Measurements from ENCODE around the gene ZBTB20. TPM values are rescaled to one million over a fixed set of nuclear protein-coding genes. Genes with fewer than 3 reads are reported as not detected.

Gene ZBTB20
- total and polyA plus RNA-seq, 2 of the 4 experiments (the other 2 are of a cell fraction): 0.75 to 14.7 TPM

DNA sequence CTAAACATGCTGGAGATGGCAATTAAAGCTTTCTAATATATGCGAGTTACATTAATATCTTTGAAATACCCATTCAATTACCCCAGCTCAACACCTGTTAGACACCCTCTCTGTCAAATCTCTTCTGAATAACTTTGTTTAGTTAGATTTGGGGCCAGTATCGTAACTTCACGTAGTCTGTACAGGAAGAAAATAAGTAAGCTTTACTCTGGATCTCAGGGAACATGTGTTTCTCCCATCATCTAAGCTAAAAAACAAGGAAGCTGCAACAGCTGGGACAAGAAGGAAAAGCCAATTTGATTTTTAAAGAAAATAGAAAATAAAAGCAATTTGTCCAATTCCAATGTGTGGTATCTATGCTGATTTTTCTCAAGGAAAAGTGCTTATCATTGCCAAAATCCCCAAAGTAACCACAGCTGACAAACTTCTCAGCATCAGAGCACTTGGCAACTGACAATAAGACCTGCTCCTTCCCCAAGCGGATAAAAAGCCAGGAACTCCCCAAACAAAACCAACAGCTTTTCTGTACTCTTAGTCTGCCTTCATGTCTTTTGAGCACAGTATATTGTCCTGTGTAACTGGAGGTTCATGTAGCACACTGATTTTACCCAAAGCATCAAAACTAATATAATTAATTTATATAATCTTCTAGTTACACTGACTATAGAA, 279.1 kb downstream of the ZBTB20 start:
- Histone ChIP-seq H4K8ac (ENCODE audit: low read depth in 2 of 2, low read length in 2 of 2) (no peak overlapping the region), H2BK120ac (ENCODE audit: low read depth, low read length) (no peak overlapping the region), H2AFZ (replicated peaks; ENCODE audit: low read length, poor library complexity) (no peak overlapping the region), H2BK5ac (ENCODE audit: low read depth, low read length, poor library complexity, severe bottlenecking) (no peak overlapping the region), H4K20me1 (ENCODE audit: insufficient read depth, low read length) (no peaks in the 10 kb centered on the region), H3K79me1 (ENCODE audit: low read depth in 1 of 2, low read length in 2 of 2) (no peaks in the 10 kb centered on the region), H4K91ac (ENCODE audit: insufficient read depth, low read depth, low read length) (no peak overlapping the region), H3K27ac (ENCODE audit: insufficient read depth, low read length) (no peak overlapping the region), H3K36me3 (ENCODE audit: control insufficient read depth, insufficient read depth, low read length) (no peaks in the 10 kb centered on the region), H3K23ac (ENCODE audit: low read depth, low read length) (no peak overlapping the region), H3K4me2 (ENCODE audit: low read depth, low read length) (no peak overlapping the region), H3K4me3 (ENCODE audit: insufficient read depth, low read depth, low read length) (no peak overlapping the region), H3K27me3 (ENCODE audit: control insufficient read depth, insufficient read depth, low read length) (no peaks in the 10 kb centered on the region), H3K9ac (ENCODE audit: low read depth, low read length) (no peak overlapping the region), H3K18ac (ENCODE audit: low read depth, low read length) (no peak overlapping the region), H2AK9ac (replicated peaks; ENCODE audit: low read depth, low read length, poor library complexity) (no peak overlapping the region), H3K4ac (ENCODE audit: low read depth, low read length) (no peak overlapping the region), H2AK5ac (ENCODE audit: low read depth, low read length) (no peak overlapping the region), H2BK20ac (ENCODE audit: low read depth, low read length) (no peak overlapping the region), H3K9me1 (ENCODE audit: insufficient read depth, low read length) (no peaks in the 10 kb centered on the region), H4K5ac (ENCODE audit: low read depth, low read length) (no peak overlapping the region), H3K14ac (replicated peaks; ENCODE audit: low read depth, low read length) (no peak overlapping the region), H2BK15ac (ENCODE audit: low read depth, low read length) (no peak overlapping the region), H3K9me3 (ENCODE audit: control insufficient read depth, insufficient read depth, low read length) (no peaks in the 10 kb centered on the region), H3K56ac (ENCODE audit: extremely low read depth, insufficient read depth, low read length) (no peak overlapping the region), H3K4me1 (ENCODE audit: control insufficient read depth, insufficient read depth, low read length) (no peaks in the 10 kb centered on the region)
- in situ Hi-C loops (cut with MboI; ENCODE audit: low sequenced_read_pairs): no loop called here
- DNase-seq: no peak
- intact Hi-C loops (cut with micrococcal nuclease): no loop called here
- BruUV-seq (replicated peaks): no TSS peak
- dilution Hi-C loops (cut with HindIII; ENCODE audit: low sequenced_read_pairs, unreplicated experiment): no loop called here
- POLR2A ChIA-PET (ENCODE audit: unreplicated experiment): no interaction called here
- TF ChIP-seq SMC3 (IDR thresholded peaks at IDR 0.05; ENCODE audit: low read depth, low read length) (no peak), NFE2L2 (IDR thresholded peaks at IDR 0.05; ENCODE audit: low read depth, low read length) (no peak)
- TF ChIP-seq, protein P1, sequence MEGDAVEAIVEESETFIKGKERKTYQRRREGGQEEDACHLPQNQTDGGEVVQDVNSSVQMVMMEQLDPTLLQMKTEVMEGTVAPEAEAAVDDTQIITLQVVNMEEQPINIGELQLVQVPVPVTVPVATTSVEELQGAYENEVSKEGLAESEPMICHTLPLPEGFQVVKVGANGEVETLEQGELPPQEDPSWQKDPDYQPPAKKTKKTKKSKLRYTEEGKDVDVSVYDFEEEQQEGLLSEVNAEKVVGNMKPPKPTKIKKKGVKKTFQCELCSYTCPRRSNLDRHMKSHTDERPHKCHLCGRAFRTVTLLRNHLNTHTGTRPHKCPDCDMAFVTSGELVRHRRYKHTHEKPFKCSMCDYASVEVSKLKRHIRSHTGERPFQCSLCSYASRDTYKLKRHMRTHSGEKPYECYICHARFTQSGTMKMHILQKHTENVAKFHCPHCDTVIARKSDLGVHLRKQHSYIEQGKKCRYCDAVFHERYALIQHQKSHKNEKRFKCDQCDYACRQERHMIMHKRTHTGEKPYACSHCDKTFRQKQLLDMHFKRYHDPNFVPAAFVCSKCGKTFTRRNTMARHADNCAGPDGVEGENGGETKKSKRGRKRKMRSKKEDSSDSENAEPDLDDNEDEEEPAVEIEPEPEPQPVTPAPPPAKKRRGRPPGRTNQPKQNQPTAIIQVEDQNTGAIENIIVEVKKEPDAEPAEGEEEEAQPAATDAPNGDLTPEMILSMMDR (conservative IDR thresholded peaks at IDR 0.05; ENCODE audit: low read depth, low read length): no peak
- ATAC-seq (ENCODE audit: low read depth): no peak
- no CpG with 5 or more reads among the region's 4 CpGs for WGBS, 2 experiments (ENCODE audit: extremely low coverage in 2 of 2, insufficient read length in 1 of 2)
- CTCF ChIA-PET: interaction anchor here (0.6 to 1.3 kb wide), 2 partner anchors 12 to 20 kb away, joined by 3 to 4 read pairs; no protein-coding TSS in a partner anchor

Measured in IMR-90 (cell line).